GM10847 (cell line): ENCODE measurements around the gene TLR5.

ENCODE experiments used
- POLR2A ChIP-seq: IDR thresholded peaks from 2 replicates; pipeline ENCODE4 v1.6.1; 2011; ENCODE audit not compliant: insufficient read length; ENCODE audit errors: extremely low read depth

The TLR5 gene

DNA sequence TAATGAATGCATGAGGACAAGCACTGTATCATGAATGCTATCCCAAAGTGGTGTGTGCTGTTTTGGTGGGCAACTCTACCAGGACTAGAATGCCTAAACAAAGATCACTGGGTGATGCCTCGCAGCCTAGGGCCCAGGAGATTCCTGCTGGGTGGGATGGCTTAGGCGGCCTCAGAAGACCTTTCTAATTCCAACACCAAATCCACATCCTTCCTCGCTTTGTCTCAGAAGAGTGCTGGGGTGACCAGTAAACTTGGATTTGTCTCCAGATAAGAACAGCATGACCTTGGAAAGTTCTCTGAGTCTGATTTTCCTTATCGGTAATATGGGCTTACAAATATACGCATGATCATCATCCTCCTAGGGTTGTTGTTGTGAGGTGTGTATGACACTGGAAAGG is 76.6 kb downstream of the TLR5 start:
- TF ChIP-seq POLR2A, result no peak

- TF ChIP-seq POLR2A, result no peak
Observed at GRCh38 chr1:223062177-223062576, 80.9 kb downstream of the TLR5 start.

DNA sequence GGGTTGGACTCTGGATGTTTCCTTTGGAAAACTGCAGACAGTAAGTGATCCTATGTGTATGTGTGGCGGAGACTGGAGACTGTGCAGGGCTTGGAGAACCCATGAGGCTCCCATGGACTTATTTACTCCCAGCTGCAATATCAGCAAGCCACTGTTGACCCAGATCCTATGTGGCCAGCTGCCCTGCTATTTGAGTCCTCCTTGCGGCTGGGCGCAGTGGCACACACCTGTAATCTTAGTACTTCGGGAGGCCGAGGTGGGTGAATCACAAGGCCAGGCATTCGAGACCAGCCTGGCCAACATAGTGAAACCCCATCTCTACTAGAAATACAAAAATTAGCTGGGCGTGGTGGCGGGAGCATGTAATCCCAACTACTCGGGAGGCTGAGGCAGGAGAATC is 83.5 kb downstream of the TLR5 start:
- no peak for TF ChIP-seq POLR2A
